Activated effector memory CD4-positive, alpha-beta T cell treated with Interleukin-2 at 50 U/mL for 16 hours (primary cell): ENCODE data around the gene DUSP2.
"Not testable (repeated sequence)": the region's sequence is repeated elsewhere in the genome, so short reads cannot be mapped to it uniquely, and the experiment has no call there.

Experiments
- DNase-seq: peaks from one replicate; pipeline ENCODE4 v3.0.0-alpha.2; 2020

Gene DUSP2

DNA sequence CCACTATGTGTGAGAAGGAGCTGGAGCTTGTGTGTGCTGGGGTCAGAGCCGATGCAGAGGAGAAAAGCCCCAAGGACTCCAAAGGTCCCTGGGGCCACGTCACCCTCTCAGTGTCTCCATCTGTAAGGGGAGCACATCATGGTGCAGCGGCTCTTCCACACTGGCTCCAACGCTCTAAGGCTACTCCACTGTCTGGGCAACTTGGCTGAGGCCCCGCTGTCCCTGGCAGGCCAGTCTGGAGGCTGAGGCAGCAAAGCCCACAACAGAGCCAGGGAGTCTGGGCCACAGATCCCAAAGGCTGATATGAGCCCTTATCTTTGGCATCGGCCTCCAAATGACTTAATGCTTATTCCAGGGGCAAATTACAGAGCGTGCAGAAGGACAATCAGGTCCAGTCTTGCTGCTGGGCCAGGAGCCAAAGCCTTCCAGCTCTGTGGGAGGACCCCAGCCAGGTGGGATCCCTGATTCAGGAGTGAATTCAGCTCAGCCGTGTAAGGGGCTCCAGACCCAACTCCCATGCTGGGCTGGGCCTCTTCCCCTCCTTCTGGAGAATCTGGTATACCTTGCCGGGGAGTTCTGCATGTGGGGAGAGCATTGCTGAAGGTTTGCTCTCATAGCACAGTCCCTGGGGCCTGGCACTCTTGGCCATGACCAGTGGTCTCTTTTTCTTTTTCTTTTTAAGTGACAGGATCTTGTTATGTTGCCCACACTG lies 1.8 kb upstream of the DUSP2 start:
- no peak for DNase-seq

DNA sequence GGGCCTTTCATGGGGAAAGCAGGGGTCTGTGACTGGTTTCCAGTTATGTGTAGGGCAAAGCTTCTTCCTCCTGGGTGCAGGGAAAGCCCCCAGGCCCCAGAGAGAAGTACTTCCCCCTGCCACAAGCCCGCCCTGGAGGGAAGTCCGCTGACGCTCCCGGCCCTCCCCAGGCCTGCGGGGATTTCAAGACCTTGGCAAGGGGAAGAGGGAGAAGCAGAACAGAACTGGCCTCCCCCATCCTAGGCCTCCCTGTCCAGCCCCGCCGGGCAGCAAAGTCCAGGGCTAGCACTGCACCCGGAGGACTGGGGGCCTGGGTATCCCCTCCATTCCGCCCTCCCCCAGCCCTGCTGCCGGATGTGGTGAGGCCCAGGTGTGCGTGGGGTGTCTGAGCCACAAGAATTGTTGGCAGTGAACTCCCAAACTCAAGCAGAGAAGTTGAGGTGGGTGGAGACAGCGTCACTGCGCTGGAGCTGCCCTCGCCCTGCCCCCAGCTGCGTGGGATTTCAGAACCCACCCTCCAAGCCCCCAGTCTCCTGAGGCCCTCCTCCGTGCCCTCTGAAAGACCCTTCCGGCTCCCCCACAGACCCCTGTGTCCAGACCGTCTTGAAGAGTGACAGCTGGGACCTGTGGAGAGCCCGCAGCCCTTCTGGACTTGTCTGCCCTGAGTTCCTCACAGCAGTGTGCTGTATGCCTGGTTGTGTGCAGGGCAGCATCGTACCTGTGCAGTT lies 1.1 kb upstream of the DUSP2 start:
- peak; percentile 85 for DNase-seq

- no peak for DNase-seq
Measured at GRCh38 chr2:96145848-96146152, 560 bp upstream of the DUSP2 start.

GRCh38 chr2:96144481-96145035 lies 682 bp downstream of the DUSP2 start:
- peak; percentile 30 for DNase-seq

GRCh38 chr2:96143848-96144480 lies 1.3 kb downstream of the DUSP2 start:
- DNase-seq, result peak; percentile 24

- no peak for DNase-seq
Measured at GRCh38 chr2:96143231-96143847, 1.9 kb downstream of the DUSP2 start.

DNA sequence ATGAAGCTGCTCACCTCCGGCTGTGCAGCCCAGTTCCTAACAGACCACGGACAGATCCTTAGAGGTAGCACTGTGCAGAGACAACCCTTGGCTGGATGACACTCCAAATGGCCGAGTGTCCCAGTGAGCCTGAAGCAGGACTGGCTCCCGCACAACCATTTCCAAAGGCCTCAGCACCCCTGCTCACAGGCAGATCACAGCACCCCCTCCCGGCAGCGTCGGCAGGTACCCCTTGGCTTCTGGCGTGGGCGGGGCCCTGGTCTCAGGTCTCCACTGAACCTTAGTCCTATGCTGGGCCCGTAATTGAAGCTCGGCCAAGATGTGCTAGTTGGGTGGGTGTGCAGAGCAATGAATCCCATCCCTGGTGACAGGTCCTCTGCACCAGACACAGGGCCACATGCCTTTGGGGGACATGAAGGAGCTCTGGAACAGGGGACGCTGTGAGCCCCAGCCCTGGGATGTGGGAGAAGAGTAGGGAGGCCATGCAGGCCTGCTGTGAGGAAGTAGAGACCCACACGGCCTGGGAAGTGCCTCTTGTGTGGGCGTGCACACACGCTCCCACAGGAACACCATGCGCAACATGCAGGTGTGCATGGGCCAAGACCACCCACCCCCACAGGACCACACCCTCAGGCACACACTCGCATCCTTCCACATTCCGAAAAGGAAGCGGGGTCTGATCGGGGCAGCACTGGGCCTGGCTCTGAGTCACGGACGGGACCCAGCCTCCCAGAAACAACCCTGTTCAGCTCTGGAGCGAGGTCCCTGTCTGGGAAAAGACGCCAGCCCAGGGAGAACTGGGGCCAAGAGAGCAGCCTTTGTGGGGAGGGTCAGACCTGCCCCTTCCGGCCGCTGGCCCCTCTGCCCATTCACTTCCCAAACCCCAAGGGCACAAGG lies 2.8 kb downstream of the DUSP2 start:
- peak; percentile 37 for DNase-seq

DNA sequence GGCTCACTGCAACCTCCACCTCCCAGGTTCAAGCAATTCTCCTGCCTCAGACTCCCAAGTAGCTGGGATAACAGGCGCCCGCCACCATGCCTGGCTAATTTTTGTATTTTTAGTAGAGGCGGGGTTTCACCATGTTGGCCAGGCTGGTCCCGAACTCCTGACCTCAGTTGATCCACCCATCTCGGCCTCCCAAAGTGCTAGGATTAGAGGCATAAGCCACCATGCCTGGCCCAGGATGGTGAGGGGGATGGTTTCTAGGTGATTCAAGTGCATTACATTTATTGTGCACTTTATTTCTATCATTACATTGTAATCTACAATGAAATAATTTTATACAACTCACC lies 3.6 kb downstream of the DUSP2 start:
- not testable (repeated sequence) for DNase-seq

DNA sequence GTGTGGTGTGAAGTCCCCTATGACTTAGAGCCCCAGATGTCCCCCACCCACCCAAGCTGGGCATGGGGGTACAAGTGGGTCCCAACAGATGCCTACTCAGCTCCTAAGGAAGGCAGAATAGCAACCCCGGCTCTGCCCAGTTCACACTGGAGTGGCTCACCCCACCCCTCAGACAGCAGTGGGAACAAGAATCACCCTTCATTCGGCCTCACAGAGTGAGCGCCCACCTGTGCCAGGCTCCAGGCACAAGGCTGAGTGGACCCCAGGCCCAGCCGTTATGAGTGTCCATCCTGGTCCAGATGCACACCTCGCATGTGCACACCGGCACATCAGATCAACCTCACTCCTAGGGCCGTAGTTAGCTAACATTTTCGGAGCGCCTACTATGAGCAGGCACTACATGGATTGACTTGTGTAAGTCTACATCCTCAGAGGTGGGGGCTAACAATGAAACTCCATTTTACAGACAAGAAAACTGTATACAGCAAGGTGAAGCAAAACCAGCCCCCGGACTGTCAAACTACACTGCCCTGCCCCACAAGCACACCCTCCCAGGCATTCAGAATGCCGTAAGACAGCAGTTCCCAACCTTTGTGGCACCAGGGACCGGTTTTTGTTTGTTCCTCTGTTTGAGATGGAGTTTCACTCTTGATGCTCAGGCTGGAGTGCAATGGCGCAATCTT lies 4.2 kb downstream of the DUSP2 start:
- no peak for DNase-seq

GRCh38 chr2:96139181-96139758 lies 6.0 kb downstream of the DUSP2 start:
- no peak for DNase-seq

DNA sequence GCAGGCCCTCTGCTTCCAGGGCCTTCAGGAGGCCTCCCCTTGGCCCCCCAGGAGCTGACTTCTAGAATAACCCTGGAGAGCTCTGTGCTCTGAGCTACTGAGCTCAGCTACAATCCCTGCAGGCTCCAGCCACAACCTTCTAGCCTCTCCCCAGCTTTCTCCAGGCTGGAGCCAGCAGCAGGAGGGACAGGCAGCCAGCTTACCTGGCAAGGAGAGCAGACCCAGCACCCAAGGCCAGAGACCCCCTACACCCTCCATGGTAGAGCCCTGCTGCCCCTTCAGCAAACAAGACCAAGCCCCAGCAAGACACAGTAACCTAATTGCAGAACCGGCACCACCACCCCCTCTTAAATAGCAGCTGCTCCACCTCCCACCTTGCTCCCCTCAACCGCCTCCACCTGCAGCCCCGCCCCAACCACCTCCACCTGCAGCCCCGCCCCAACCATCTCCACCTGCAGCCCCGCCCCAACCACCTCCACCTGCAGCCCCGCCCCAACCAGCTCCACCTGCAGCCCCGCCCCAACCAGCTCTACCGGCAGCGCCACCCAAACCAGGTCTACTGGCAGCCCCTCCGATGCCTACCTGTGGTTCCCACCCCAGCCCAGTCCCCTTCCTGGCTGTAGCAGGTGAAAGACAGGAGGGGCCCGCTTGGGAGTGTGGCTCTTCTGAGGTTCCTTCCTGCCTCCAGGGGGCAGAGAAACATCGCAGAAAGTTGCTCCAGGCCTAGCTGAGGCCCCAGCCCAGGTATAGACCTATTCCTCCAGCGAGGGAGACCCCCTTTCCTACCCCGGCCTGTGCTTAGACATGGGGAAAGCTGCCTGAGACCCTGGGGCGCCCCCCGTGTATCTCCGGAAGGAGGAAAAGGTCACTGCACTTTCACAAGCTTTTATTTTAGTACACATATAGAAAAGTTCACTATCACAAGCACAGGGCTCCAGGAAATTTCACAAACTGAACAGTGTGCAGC lies 6.8 kb downstream of the DUSP2 start, which contains the start of gene ASTL:
Gene ASTL (minus strand): TSS at position 324 of the 967 bp plus-strand sequence. CDS start 66 bp downstream, at position 258.
- DNase-seq, result peak; percentile 52

GRCh38 chr2:96137321-96138178 lies 7.7 kb downstream of the DUSP2 start:
- DNase-seq, result no peak

DNA sequence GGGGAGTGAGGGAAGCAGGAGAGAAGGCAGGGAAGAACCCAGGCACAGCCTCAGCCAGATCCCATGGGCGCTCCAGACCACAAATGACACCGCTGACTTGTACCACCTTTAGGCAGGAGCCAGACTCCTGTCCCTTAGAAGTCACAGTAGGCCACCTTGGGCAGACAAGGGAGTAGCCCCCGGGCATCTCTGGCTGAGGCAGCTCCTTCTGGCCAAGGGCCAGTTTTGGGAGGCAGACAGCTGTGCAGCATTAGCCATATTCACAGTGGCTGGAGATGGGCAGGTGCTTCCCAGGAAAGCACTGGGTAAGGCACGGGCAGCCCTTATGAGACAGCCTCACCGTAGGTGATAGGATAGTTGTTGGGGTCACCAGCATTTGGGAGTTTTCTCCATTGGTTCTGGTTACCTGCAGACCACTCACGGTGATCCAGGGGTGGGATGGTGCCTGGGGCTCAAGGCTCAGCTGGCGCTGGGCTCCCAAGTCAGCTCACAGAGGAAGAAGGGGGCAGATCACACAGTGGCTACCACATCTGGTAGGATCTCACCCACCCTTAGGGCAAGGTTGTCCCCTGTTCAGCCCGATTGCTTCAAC lies 9.0 kb downstream of the DUSP2 start:
- no peak for DNase-seq

- DNase-seq, result no peak
Measured at GRCh38 chr2:96135621-96136020, 9.6 kb downstream of the DUSP2 start.

GRCh38 chr2:96135171-96135570 lies 10.1 kb downstream of the DUSP2 start:
- no peak for DNase-seq

GRCh38 chr2:96134421-96134820 lies 10.8 kb downstream of the DUSP2 start:
- DNase-seq, result no peak

GRCh38 chr2:96131813-96132745 lies 13.2 kb downstream of the DUSP2 start:
- no peak for DNase-seq
